Epithelial cell of proximal tubule (primary cell): ENCODE results near the gene RXRG. TPM values are rescaled to one million over a fixed set of nuclear protein-coding genes. Genes with fewer than 3 reads are reported as not detected.

Source experiments
- DNase-seq: peaks from one replicate; pipeline ENCODE4 v3.0.0-alpha.2; 2011; ENCODE audit warnings: low read depth
- H3K4me3 ChIP-seq: 2 replicates; pipeline ENCODE4 v1.5.1; 2011; ENCODE audit warnings: low read depth, mild to moderate bottlenecking, low read length
- CTCF ChIP-seq: conservative IDR thresholded peaks from 2 replicates; pipeline ENCODE4 v1.5.1; 2012; ENCODE audit warnings: low read depth, mild to moderate bottlenecking, low read length
- total RNA-seq: library from RNA; depleted of rRNA; stranded (reverse); fragments of >200 nt; gene quantifications from 2 replicates; pipeline ENCODE4 v1.2.3, GENCODE V29; 2015

RXRG gene
- total RNA-seq, 1 donor from 2014 or later = not detected

DNA sequence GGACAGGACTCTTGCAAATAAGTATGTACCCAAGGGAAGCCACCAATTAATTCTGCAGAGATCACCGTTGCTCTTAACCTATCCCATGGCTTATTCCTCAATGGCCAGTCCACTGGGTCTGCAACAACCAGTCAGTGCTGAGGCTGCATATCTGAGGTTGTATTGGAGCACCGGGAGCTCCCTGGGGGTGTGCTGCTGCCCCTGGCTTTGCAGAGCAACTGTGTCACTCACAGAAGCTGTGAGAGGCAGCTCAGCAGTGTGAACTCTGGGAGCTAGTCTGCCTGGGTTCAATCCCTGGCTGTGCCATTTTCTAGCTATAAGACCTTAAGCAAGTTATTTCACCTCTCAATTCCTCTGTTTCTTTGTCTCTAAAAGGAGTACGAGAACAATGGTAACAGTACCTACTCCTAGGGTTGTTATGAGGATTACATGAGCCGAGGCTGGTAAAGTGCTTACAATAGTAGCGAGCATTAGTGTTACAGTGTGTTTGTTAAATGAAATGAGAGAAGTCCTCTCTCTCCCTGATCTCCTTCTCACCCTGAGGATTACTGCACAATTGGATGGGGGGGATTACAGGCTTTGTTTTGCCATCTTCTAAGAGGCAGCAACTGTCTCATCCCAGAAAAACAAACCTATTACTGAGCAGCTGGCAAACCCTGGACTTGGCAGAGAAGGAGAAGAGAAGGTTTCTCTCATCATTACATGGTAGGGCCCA, 3.6 kb downstream of the RXRG start:
- DNase-seq = no peak
- no peak overlapping the region for H3K4me3 ChIP-seq
- TF ChIP-seq CTCF = no peak

- H3K4me3 ChIP-seq = no peak overlapping the region
- TF ChIP-seq CTCF = no peak
- DNase-seq = no peak
These were observed 5.6 kb downstream of the RXRG start for GRCh38 chr1:165439330-165439729.

- DNase-seq = no peak
- no peak for TF ChIP-seq CTCF
- no peak overlapping the region for H3K4me3 ChIP-seq
These were observed 7.9 kb downstream of the RXRG start for GRCh38 chr1:165436994-165437393.

- H3K4me3 ChIP-seq = no peak overlapping the region
- no peak for TF ChIP-seq CTCF
- no peak for DNase-seq
These were observed 9.1 kb downstream of the RXRG start for GRCh38 chr1:165435801-165436200.

DNA sequence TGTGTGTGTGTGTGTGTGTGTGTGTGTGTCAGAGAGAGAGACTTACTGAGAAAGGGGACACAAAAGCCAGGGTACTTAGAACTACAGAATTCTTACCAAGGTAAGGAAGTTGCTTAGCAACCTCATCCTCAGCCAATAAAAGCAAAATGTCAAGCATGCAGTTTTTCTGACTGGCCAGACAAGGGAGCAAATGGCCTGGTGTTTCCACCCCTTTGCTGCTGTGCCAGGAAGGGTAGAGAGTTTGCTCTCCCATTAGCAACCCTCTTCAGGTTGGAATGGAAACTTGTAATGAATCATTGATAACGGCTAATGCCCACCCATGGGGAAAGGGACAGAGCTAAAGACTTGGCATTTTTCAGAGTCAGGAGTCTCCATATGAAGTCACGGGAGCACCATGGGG, 10.6 kb downstream of the RXRG start:
- no peak for DNase-seq
- no peak overlapping the region for H3K4me3 ChIP-seq
- TF ChIP-seq CTCF = no peak

- no peak for TF ChIP-seq CTCF
- H3K4me3 ChIP-seq = no peak overlapping the region
- DNase-seq = no peak
These were observed 13.8 kb downstream of the RXRG start for GRCh38 chr1:165431079-165431478.

DNA sequence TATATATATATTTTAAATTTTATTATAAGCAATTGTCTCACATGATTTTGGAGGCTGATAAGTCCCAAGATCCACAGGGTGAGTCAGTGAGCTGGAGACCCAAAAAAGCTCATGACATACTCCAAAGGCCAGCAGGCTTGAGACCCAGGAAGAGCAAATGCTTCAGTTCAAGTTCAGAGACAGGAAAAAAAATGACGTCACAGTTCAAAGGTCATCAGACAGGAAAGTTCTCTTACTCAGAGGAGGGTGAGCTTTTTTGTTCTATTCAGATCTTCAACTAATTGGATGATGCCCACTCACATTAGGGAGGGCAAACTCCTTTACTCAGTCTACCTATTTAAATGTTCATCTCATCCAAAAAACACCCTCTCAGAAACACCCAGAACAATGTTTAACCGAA, 18.2 kb downstream of the RXRG start:
- no peak for DNase-seq
- TF ChIP-seq CTCF = no peak
- no peak overlapping the region for H3K4me3 ChIP-seq
